OCI-LY1 (cell line): ENCODE results near the gene RGS1.

Experiments
- CTCF ChIP-seq: fragments of 200-600 bp; sonication (generic), shearing (Covaris generic); IDR thresholded peaks from 2 replicates; pipeline ENCODE4 v1.5.1; 2017; ENCODE audit warnings: mild to moderate bottlenecking, antibody characterized with exemption, low read length, moderate library complexity, mixed read lengths
- EZH2 ChIP-seq: fragments of 200-600 bp; sonication (generic), shearing (Covaris generic); IDR thresholded peaks from 2 replicates; pipeline ENCODE4 v1.8.0; 2017; ENCODE audit warnings: borderline replicate concordance, mixed run types, mild to moderate bottlenecking, antibody characterized with exemption, low read length, moderate library complexity, mixed read lengths

- TF ChIP-seq CTCF (no peak), EZH2 (no peak)
Measured at GRCh38 chr1:192568063-192568462, 7.5 kb upstream of the RGS1 start.
